Adipose tissue (tissue), 3 donors: Measurements from ENCODE around the gene PTPRT. TPM values are rescaled to one million over a fixed set of nuclear protein-coding genes. Genes with fewer than 3 reads are reported as not detected.

ENCODE experiments used
- H3K27ac ChIP-seq: one replicate; pipeline ENCODE4 v1.5.1; 2013; ENCODE audit warnings: low read depth, low read length
- WGBS, 3 donors: extraction: QIAGEN DNeasy Blood & Tissue Kit; methylation state at CpG; one replicate each; pipeline ENCODE4 v1.1.7; 2013; 5-methylcytosine and 5-hydroxymethylcytosine counted together
- polyA plus RNA-seq, 3 donors: library from polyadenylated mRNA; stranded (reverse); fragments of 200-250 nt; gene quantifications; one replicate each; pipeline ENCODE4 v1.2.3, GENCODE V29; 2013
- donor health status: healthy with polysubstance abuse.
- donor health status: Bipolar disorder and iron deficiency.
- donor health status: healthy.

PTPRT gene
- polyA plus RNA-seq, 3 donors: 0.04 to 0.30 (median 0.11) TPM

- no peak overlapping the region for H3K27ac ChIP-seq
- 77 to 82% (median 77%) methylated on average over 6 of the region's 6 CpGs for WGBS, 3 donors
These were observed 747.0 kb downstream of the PTPRT start for GRCh38 chr20:42442716-42443115.

- 61 to 72% (median 67%) methylated on average over 6 of the region's 6 CpGs for WGBS, 3 donors
- no peak overlapping the region for H3K27ac ChIP-seq
These were observed 747.8 kb downstream of the PTPRT start for GRCh38 chr20:42441864-42442331.

GRCh38 chr20:42441196-42441863, 748.4 kb downstream of the PTPRT start:
- no peak overlapping the region for H3K27ac ChIP-seq
- WGBS, 3 donors: 75 to 77% (median 77%) methylated on average over 11 of the region's 11 CpGs

- WGBS, 3 donors: 45 to 71% (median 62%) methylated on average over 1 of the region's 1 CpG
- no peak overlapping the region for H3K27ac ChIP-seq
These were observed 754.5 kb downstream of the PTPRT start for GRCh38 chr20:42435230-42435629.

GRCh38 chr20:42432496-42433334, 757.0 kb downstream of the PTPRT start:
- H3K27ac ChIP-seq: no peak overlapping the region

GRCh38 chr20:42430598-42430997, 759.1 kb downstream of the PTPRT start:
- 71 to 86% (median 84%) methylated on average over 2 of the region's 2 CpGs for WGBS, 3 donors
- H3K27ac ChIP-seq: no peak overlapping the region

More at GRCh38 chr20:42432496-42433334, 757.0 kb downstream of the PTPRT start:
- WGBS, 3 donors: 37 to 57% (median 47%) methylated on average over 6 of the region's 6 CpGs

- WGBS, 3 donors: 40 to 66% (median 55%) methylated on average over 8 of the region's 8 CpGs
- H3K27ac ChIP-seq: no peak overlapping the region
These were observed 759.8 kb downstream of the PTPRT start for GRCh38 chr20:42429761-42430458.

- H3K27ac ChIP-seq: no peak overlapping the region
- WGBS, 3 donors: 36 to 65% (median 65%) methylated on average over 15 of the region's 15 CpGs
These were observed 769.7 kb downstream of the PTPRT start for GRCh38 chr20:42419814-42420532.

- whole genome bisulfite sequencing, 3 donors: 71 to 80% (median 78%) methylated on average over 2 of the region's 2 CpGs
These were observed 782.9 kb downstream of the PTPRT start for GRCh38 chr20:42406826-42407225.

GRCh38 chr20:42402455-42402854, 787.3 kb downstream of the PTPRT start:
- no peak overlapping the region for H3K27ac ChIP-seq
- WGBS, 3 donors: 72 to 84% (median 79%) methylated on average over 5 of the region's 5 CpGs

More at GRCh38 chr20:42406826-42407225, 782.9 kb downstream of the PTPRT start:
- H3K27ac ChIP-seq: no peak overlapping the region

GRCh38 chr20:42401613-42402012, 788.1 kb downstream of the PTPRT start:
- 54 to 64% (median 55%) methylated on average over 3 of the region's 3 CpGs for WGBS, 3 donors
- H3K27ac ChIP-seq: no peak overlapping the region

- WGBS, 3 donors: 69 to 77% (median 75%) methylated on average over 3 of the region's 3 CpGs
- H3K27ac ChIP-seq: no peak overlapping the region
These were observed 789.9 kb downstream of the PTPRT start for GRCh38 chr20:42399802-42400201.

- WGBS, 3 donors: 10 to 33% (median 22%) methylated on average over 2 of the region's 2 CpGs
These were observed 797.3 kb downstream of the PTPRT start for GRCh38 chr20:42392442-42392841.

GRCh38 chr20:42391807-42392206, 797.9 kb downstream of the PTPRT start:
- WGBS, 3 donors: 39 to 82% (median 81%) methylated on average over 3 of the region's 3 CpGs
- no peak overlapping the region for H3K27ac ChIP-seq

More at GRCh38 chr20:42392442-42392841, 797.3 kb downstream of the PTPRT start:
- H3K27ac ChIP-seq: no peak overlapping the region

GRCh38 chr20:42380287-42380686, 809.4 kb downstream of the PTPRT start:
- 91 to 98% (median 92%) methylated on average over 4 of the region's 4 CpGs for WGBS, 3 donors
- no peak overlapping the region for H3K27ac ChIP-seq

- WGBS, 3 donors: 33 to 61% (median 59%) methylated on average over 4 of the region's 4 CpGs
- no peak overlapping the region for H3K27ac ChIP-seq
These were observed 810.3 kb downstream of the PTPRT start for GRCh38 chr20:42379385-42379784.

- no peak overlapping the region for H3K27ac ChIP-seq
- 38 to 55% (median 42%) methylated on average over 3 of the region's 3 CpGs for WGBS, 3 donors
These were observed 810.9 kb downstream of the PTPRT start for GRCh38 chr20:42378826-42379225.

GRCh38 chr20:42376131-42376530, 813.6 kb downstream of the PTPRT start:
- WGBS, 3 donors: 88 to 89% (median 89%) methylated on average over 6 of the region's 6 CpGs
- H3K27ac ChIP-seq: no peak overlapping the region
